GM18951 (cell line): Measurements from ENCODE around the gene SELENON.
"Not testable (repeated sequence)": the region's sequence is repeated elsewhere in the genome, so short reads cannot be mapped to it uniquely, and the experiment has no call there.

ENCODE experiments used
- POLR2A ChIP-seq: IDR thresholded peaks from 4 replicates; pipeline ENCODE4 v1.6.1; 2011; ENCODE audit warnings: mild to moderate bottlenecking; ENCODE audit not compliant: insufficient read length, insufficient read depth; ENCODE audit errors: extremely low read depth
- in situ Hi-C: fragments of 300-500 bp; cut with MboI; formaldehyde crosslinking; loops from one replicate; pipeline ENCODE4 v1.12.0; 2022; ENCODE audit warnings: low sequenced_read_pairs, mixed read lengths, inconsistent platforms; ENCODE audit not compliant: unreplicated experiment

The SELENON gene

DNA sequence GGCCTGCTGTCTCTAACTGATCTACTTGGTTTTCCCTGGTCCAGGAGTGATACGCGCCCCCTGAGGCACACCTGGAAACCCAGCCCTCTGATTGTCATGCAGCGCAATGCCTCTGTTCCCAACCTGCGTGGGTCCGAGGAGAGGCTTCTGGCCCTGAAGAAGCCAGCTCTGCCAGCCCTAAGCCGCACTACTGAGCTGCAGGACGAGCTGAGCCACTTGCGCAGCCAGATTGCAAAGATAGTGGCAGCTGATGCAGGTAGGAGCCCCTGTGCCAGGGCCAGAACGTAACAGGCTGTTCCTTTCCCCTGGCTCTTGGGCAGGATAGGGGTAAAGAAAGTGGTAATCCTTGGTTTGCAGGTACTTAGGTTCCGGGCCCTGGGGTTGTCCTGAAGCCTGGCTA lies 26.6 kb downstream of the SELENON start:
- in situ Hi-C loops: no loop called here
- no peak for TF ChIP-seq POLR2A

- in situ Hi-C loops: no loop called here
- no peak for TF ChIP-seq POLR2A
Measured at GRCh38 chr1:25828491-25828890, 28.5 kb downstream of the SELENON start.

- no peak for TF ChIP-seq POLR2A
- in situ Hi-C loops: no loop called here
Measured at GRCh38 chr1:25829046-25829445, 29.1 kb downstream of the SELENON start.

- in situ Hi-C loops: no loop called here
Measured at GRCh38 chr1:25831569-25832196, 31.7 kb downstream of the SELENON start.

DNA sequence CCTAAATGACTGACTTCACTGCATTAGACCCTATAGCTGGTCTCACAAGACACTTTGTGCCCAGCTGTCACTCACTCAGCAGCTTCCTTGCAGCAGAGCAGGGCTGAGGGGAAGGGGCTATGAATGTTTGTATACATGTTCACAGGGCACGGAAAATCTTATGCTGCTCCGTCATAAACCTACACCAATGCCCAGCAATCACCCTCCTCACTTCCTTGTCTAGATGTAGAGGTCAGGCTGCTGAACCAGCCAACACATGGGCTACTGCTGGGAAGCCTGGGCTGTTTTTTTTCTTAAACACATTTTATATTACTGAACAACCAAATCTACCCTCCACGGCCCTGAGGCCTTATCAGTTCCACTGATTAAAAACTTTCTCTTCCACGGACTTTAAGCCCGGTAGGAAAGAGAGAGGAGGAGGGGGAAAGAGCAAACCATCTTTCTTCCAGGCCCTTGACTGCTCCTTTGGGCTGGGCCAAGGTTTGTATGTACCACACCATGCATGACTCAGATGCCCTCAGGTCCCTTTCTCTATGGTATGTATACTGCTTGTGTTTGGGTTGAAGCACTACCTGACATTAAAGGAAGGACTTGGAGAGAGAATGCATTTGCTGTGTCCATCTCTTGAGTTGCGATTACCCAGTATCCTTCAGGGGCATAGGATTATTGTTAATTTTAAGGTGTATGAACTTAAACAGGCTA lies 32.5 kb downstream of the SELENON start:
- no peak for TF ChIP-seq POLR2A
- in situ Hi-C loops: no loop called here

More at GRCh38 chr1:25831569-25832196, 31.7 kb downstream of the SELENON start:
- TF ChIP-seq POLR2A: no peak

- in situ Hi-C loops: no loop called here
- no peak for TF ChIP-seq POLR2A
Measured at GRCh38 chr1:25833158-25833557, 33.2 kb downstream of the SELENON start.

- in situ Hi-C loops: no loop called here
- no peak for TF ChIP-seq POLR2A
Measured at GRCh38 chr1:25834894-25835293, 34.9 kb downstream of the SELENON start.

GRCh38 chr1:25836695-25837094 lies 36.7 kb downstream of the SELENON start:
- no peak for TF ChIP-seq POLR2A
- in situ Hi-C loops: no loop called here

DNA sequence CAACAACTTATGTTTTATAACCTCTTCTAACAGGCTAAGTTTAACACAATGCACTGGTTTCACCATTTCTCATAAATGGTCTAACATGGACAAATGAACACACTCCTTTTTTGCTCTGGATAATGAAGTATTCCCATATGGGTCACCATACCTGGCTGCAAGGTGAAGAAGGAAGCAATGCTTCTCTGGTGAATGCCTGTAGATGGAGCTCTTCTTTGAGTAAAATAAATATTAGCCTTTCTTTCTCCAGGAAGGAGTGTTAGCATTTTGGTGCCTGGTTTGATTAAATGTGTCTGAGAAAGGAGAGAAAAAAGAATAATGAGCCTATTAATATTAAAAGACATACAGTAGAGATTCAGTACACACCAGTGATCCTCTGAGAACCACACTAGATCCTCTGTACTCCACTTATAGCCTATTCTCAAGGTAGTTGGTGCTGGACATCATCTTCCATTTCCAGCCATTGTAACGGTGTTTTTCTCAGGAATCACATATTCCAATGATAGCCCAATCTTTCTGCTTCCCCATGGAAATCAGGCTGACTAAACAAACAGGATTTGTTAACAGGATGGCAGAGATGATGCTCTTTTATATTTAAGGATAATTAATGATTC lies 37.4 kb downstream of the SELENON start:
- in situ Hi-C loops: no loop called here

DNA sequence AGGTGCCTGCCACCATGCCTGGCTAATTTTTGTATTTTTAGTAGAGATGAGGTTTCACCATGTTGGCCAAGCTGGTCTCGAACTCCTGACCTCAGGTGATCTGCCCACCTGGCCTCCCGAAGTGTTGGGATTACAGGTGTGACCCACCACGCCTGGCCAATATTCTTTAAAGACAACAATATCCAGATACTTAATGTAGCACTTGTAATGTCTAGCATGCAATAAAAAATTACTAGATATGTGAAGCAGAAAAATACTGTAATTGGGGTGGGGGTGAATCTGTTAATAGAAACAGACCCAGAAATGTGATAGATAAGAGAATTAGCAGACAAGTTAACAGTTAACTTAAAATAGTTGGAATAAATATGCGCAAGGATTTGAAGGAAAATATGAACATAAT lies 39.8 kb downstream of the SELENON start:
- in situ Hi-C loops: not testable (repeated sequence)

More for the DNA sequence above, 37.4 kb downstream of the SELENON start:
- no peak for TF ChIP-seq POLR2A

DNA sequence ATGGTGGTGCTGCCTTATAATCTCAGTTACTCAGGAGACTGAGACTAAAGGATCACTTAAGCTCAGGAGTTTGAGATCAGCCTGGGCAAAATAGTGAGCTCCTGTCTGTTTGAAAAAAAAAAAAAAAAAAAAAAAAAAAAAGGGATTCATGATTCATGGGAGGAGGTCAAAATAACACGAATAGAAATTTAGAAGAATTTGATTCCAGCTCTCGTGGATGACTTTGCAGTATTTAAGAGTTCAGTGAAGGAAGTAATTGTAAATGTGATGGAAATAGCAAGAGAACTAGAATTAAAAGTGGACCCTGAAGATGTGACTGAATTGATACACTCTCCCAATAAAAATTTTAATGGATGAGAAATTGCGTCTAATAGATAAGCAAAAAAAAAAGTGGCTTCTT lies 43.5 kb downstream of the SELENON start:
- in situ Hi-C loops: no loop called here
- TF ChIP-seq POLR2A: no peak

GRCh38 chr1:25844536-25845337 lies 44.7 kb downstream of the SELENON start:
- in situ Hi-C loops: no loop called here
- no peak for TF ChIP-seq POLR2A

GRCh38 chr1:25845664-25846063 lies 45.7 kb downstream of the SELENON start:
- in situ Hi-C loops: no loop called here
- TF ChIP-seq POLR2A: no peak

DNA sequence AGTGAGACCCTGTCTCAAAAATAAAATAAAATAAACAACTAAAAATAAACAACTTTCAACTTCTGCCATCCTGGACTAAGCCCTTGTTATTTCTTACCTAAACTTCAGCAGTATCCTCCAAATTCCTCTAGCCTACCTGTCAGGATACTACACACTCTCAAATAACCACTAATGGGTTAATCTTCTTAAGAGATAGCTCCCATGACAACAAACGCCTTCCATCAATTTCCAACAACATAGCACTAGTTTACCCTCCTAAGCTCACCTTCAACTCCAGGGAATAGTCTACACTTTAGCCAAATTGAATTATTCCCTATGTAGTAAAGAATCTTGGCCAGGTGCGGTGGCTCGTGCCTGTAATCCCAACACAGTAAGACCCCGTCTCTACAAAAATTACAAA lies 47.9 kb downstream of the SELENON start:
- TF ChIP-seq POLR2A: no peak
- in situ Hi-C loops: no loop called here

DNA sequence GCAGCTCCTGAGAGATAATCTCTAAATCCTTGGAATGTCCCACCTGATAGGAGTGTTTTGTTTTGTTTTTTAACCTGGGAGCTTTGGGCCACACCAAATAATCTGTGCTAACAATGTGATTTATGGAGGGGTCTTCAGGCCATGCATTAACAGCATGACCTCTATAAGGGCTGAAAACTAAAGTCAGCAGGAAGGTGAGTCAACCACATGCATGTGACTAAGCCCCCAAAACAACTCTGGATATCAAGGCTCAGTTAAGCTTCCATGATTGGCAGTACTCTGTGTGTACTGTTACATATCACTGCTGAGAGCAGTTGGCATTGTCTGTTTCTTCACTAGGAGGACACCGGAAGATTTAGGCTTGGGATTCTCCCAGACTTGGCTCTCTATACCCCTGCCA lies 48.5 kb downstream of the SELENON start:
- in situ Hi-C loops: no loop called here

More for the DNA sequence above, 48.5 kb downstream of the SELENON start:
- TF ChIP-seq POLR2A: no peak
